ENCODE measurements around the gene CRMP1. TPM values are rescaled to one million over a fixed set of nuclear protein-coding genes. Genes with fewer than 3 reads are reported as not detected.

Gene CRMP1
- total and polyA plus RNA-seq, 7 donors, result under 0.01 to 6.4 (median 4.2) TPM; not detected in 1

DNA sequence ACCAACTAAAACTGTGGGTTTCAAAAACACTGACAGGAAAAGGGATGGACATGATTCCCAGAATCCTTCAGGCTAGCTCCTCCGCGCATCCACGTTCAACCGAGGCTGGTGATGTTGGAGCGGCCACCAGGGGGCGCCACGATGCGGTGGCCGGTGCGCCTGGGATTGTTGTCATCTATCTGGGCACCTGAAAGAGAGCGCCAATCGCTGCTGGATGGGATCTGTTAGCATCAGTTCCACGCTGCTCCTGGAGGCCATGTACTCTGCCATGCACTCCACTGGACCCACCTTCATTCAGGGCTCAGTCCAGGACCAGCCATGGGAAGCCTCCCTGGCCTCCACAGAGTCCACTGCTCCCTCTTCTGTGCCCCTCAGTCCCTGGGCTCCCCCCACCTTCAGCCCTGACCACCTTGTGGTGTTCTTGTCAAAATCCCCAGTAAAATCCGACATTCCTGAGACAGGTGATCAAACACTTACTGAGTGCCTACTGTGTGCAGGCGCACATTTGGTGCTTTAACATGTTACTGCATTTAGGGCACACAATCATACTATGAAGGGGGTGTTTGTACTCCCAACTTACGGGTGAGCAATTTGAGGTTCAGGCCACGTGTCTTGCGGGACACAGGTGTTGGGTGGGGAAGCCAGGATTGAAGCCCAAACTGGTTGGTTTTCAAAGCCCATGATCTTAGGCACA, 71.1 kb downstream of the CRMP1 start:
- WGBS, 2 donors, result 69 to 74% methylated on average over 18 of the region's 18 CpGs
- Histone ChIP-seq H3K27ac (no peak overlapping the region), H3K4me3 (no peak overlapping the region), H3K4me1 (no peaks in the 10 kb centered on the region), H3K9me3 (no peaks in the 10 kb centered on the region), H3K36me3 (peaks cover 0 to 55% (median 9%) of the 10 kb centered on the region in 4 donors), H3K27me3 (no peaks in the 10 kb centered on the region)
- intact Hi-C loops (cut with DNase I), result no loop called here
- no peak for TF ChIP-seq EP300 (IDR thresholded peaks at IDR 0.05)
- TF ChIP-seq, protein P1, sequence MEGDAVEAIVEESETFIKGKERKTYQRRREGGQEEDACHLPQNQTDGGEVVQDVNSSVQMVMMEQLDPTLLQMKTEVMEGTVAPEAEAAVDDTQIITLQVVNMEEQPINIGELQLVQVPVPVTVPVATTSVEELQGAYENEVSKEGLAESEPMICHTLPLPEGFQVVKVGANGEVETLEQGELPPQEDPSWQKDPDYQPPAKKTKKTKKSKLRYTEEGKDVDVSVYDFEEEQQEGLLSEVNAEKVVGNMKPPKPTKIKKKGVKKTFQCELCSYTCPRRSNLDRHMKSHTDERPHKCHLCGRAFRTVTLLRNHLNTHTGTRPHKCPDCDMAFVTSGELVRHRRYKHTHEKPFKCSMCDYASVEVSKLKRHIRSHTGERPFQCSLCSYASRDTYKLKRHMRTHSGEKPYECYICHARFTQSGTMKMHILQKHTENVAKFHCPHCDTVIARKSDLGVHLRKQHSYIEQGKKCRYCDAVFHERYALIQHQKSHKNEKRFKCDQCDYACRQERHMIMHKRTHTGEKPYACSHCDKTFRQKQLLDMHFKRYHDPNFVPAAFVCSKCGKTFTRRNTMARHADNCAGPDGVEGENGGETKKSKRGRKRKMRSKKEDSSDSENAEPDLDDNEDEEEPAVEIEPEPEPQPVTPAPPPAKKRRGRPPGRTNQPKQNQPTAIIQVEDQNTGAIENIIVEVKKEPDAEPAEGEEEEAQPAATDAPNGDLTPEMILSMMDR (IDR thresholded peaks at IDR 0.05), result peak in 2 of 4 experiments; percentile 37 to 57
- no peak for DNase-seq

DNA sequence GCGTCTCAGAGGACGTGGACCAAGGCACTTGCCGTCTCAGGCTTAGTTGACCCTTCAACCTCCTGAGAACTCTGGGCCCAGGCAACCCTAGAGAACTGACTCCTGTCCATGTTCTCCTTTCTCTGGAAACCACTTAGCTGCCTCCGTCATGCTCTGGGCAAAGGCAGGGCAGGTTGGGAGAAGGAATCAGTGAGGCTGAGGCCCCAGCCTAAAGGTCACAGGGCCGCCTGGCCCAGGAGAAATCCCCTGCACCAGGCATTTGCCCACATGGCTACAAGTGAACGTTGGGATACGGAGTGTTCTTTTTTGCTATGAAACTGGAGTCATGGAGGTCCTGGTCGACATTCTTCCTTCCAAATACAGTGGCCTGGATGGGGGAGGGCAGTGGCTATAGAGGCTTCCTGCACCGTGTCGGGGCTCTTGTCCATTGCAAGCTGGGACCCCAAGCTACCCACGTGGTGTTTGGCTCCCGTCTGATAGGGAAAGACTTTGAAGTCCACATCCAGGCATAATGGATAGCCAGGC, 76.0 kb downstream of the CRMP1 start:
- no peaks in the 10 kb centered on the region for H3K4me1 ChIP-seq
- WGBS, 2 donors, result 77 to 88% methylated on average over 12 of the region's 12 CpGs
- no peak overlapping the region for H3K27ac ChIP-seq
- H3K9me3 ChIP-seq, result no peaks in the 10 kb centered on the region
- no peak overlapping the region for H3K4me3 ChIP-seq
- TF ChIP-seq EP300 (IDR thresholded peaks at IDR 0.05), result no peak
- no peak for TF ChIP-seq POLR2AphosphoS5 (IDR thresholded peaks at IDR 0.05)
- TF ChIP-seq, protein P1 (IDR thresholded peaks at IDR 0.05), result no peak
- no peak for TF ChIP-seq POLR2A (IDR thresholded peaks at IDR 0.05)
- intact Hi-C loops (cut with DNase I), result loop anchor here (10.0 kb wide), 1 partner anchor 762 kb away; the partner anchor contains the start of gene STK32B
- no peaks in the 10 kb centered on the region for H3K27me3 ChIP-seq
- DNase-seq, result peak; percentile 13
- H3K36me3 ChIP-seq, result peaks cover 11 to 61% (median 14%) of the 10 kb centered on the region in 4 donors

- WGBS, 2 donors, result 78 to 84% methylated on average over 8 of the region's 8 CpGs
- no peak overlapping the region for H3K4me3 ChIP-seq
- no peaks in the 10 kb centered on the region for H3K4me1 ChIP-seq
- peak overlapping the region in 3 of 4 donors; percentile 10 to 59 (median 14) for H3K27ac ChIP-seq
- no peaks in the 10 kb centered on the region for H3K9me3 ChIP-seq
- DNase-seq, result peak; percentile 24
- H3K36me3 ChIP-seq, result peaks cover 9 to 61% (median 15%) of the 10 kb centered on the region in 4 donors
- H3K27me3 ChIP-seq, result no peaks in the 10 kb centered on the region
- intact Hi-C loops (cut with DNase I), result loop anchor here (10.0 kb wide), 1 partner anchor 761 kb away; the partner anchor contains the start of gene STK32B
- TF ChIP-seq POLR2A (IDR thresholded peaks at IDR 0.05), result no peak
These were observed 76.8 kb downstream of the CRMP1 start for GRCh38 chr4:5816101-5816500.

DNA sequence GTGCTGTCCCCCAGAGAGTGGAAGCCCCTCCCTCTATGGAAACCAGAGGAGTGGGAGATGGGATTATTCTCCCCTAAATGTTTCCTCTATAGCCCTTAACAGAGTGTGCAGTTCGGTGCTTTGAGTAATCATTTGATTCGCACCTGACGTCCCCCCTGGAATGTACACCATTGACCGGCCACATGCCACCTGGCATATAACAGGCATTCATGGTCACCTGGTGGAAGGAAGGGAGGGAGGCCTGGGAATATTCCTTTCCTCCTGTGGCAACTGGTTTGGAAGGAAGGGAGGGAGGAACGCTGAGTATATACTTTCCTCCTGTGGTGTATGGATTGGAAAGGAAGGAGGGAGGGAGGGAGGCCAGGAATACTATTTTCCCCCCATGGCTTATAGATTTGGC, 77.2 kb downstream of the CRMP1 start:
- Histone ChIP-seq H3K27me3 (no peaks in the 10 kb centered on the region), H3K9me3 (no peaks in the 10 kb centered on the region), H3K4me3 (peak overlapping the region in 1 of 4 donors; percentile 7), H3K27ac (peak overlapping the region in 3 of 4 donors; percentile 10 to 59 (median 14)), H3K36me3 (peaks cover 9 to 61% (median 16%) of the 10 kb centered on the region in 4 donors), H3K4me1 (no peaks in the 10 kb centered on the region)
- no peak for DNase-seq
- intact Hi-C loops (cut with DNase I), result loop anchor here (10.0 kb wide), 1 partner anchor 761 kb away; the partner anchor contains the start of gene STK32B
- TF ChIP-seq EP300 (IDR thresholded peaks at IDR 0.05), result no peak
- WGBS, 2 donors, result 84 to 93% methylated on average over 5 of the region's 5 CpGs

- H3K27me3 ChIP-seq, result no peaks in the 10 kb centered on the region
- H3K36me3 ChIP-seq, result peaks cover 17 to 61% (median 21%) of the 10 kb centered on the region in 4 donors
- H3K9me3 ChIP-seq, result no peaks in the 10 kb centered on the region
- TF ChIP-seq EP300 (IDR thresholded peaks at IDR 0.05), result no peak
- TF ChIP-seq, protein P1 (IDR thresholded peaks at IDR 0.05), result no peak
- no peak for TF ChIP-seq POLR2AphosphoS5 (IDR thresholded peaks at IDR 0.05)
- no peak for TF ChIP-seq POLR2A (IDR thresholded peaks at IDR 0.05)
- 79 to 90% methylated on average over 6 of the region's 6 CpGs for WGBS, 2 donors
- H3K4me1 ChIP-seq, result no peaks in the 10 kb centered on the region
- H3K27ac ChIP-seq, result peak overlapping the region in 3 of 4 donors; percentile 54 to 59 (median 57)
- peak; percentile 53 for DNase-seq
- intact Hi-C loops (cut with DNase I), result loop anchor here (10.0 kb wide), 1 partner anchor 760 kb away; the partner anchor contains the start of gene STK32B
- peak overlapping the region in 3 of 4 donors; percentile 7 to 21 (median 18) for H3K4me3 ChIP-seq
These were observed 78.5 kb downstream of the CRMP1 start for GRCh38 chr4:5814421-5814820.
